Central memory CD4-positive, alpha-beta T cell (primary cell): ENCODE results near the gene CIP2A.

Source experiments
- DNase-seq: peaks from one replicate; pipeline ENCODE4 v3.0.0; 2022

CIP2A gene

DNA sequence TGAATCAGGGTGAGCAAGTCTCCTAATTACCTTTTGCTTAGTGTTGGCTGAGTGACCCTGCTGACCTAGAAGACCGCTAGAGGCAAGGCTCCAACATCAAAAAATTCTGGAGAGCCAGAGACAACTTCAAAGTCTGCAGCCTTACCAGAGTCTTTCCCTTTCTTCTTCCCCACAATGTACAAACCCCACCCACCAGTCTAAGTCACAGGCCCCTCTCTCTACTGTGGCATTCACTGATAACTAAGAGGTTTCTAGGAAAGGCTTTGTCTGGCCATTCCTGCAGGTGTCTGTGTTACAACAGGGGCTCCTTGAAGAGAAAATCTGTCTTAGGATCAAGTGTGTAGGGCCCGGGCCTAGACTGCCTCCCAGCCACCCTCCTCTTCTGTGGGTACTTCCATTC lies 79.4 kb downstream of the CIP2A start:
- DNase-seq, result no peak

DNA sequence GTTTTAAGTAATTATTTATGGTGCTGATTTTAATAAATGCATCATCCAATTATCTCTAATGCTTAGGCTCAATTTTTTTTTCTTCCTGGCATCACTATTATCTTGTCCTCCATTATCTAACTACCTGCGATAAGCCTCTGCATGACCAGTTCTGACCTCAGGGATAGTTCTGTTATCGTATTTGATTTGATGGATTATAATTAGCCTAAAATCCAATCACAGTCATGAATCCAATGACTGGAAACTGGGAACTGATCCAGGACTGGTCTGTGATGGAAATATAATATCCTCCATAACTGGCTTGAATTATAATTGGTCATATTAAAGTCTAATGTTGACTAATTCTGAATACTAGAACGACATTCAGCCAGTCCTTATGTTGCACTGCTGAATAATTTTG lies 80.0 kb downstream of the CIP2A start:
- DNase-seq, result no peak

DNA sequence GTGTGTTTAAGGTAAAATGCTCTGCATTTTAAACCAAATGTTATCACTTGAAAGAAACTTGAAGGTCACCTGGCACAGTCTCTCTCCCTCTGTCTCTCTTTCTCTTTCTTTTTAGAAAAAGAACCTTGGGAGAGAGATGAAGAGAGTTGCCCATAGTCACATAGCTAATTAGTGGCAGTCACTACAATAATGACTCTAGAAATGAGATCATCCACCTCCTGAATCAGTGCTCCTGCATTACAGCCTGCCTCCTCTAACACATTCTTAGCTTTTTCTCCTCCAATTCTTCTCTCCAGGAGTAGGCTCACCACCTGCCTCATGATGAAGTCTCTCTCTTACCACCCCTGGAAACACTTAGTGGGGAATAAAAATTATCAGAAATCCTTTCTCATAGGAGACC lies 81.3 kb downstream of the CIP2A start:
- no peak for DNase-seq

DNA sequence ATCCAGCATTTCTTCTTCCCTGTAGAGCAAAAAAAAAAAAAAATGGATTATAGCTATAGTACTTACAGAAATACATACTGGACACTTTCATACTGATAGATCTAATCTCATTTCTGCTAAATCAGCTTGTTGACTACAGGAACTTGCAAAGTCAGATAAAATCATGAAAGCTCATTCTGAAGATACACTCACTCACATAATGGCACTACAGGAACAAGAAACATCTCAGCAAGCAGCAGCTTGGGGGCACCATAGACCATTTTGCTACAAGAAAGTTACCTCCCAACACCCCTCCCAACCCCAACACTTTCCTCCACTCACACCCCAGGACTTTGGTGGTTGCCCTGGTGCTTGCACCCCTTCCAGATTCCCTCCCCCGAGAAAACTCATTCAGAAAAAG lies 83.4 kb downstream of the CIP2A start:
- DNase-seq, result no peak

DNA sequence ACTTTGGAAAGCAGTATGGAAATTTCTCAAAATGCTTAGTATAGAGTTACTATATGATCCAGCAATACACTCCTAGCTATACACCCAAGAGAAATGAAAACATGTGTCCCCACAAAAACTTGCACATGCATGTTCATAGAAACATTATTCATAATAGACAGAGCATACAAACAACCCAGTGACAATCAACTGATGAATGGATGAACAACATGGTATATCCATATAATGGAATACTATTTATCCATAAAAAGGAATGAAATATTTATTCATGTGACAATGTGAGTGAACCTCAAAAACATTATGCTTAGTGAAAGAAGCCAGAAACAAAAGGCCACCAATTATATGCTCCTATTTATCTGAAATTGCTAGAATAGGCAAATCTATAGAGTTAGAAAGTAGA lies 85.5 kb downstream of the CIP2A start:
- DNase-seq, result no peak

DNA sequence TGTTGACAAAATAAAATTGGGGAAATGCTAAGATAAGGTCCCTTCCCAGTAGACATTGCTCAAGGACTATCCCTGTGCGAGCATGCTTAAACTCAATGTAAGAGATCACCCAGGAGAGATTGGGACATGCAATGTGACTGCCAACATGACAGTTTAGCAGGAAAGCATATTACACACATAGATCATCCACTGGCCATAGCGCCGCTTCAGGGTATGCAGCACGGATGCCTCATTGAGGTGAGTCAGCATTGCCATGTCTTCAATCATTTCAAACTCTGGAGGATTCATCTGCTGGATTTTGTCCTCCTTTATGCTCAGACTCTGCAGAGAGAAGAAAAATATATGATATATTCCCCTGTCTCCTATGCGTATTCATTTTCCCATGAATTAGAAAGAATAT lies 87.7 kb downstream of the CIP2A start:
- no peak for DNase-seq

DNA sequence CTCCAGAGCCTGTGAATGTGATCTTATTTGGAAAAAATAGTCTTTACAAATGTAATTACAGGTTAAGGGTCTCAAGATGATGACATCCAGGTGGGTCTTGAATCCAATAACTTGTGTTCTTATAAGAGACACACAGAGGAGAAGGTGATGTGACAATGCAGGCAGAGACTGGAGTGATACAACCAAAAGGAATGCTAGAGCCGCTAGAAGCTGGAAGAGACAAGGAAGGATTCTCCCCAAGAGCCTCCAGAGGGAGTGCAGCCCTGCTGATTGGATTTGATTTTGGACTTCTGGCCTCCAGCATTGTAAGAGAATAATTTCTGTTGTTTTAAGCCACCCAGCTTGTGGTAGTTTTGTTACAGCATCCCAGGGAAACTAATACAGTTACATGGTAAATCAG lies 88.5 kb downstream of the CIP2A start:
- DNase-seq, result no peak
